Liver (tissue), 4 donors: ENCODE results near the gene SLITRK3. TPM values are rescaled to one million over a fixed set of nuclear protein-coding genes. Genes with fewer than 3 reads are reported as not detected.

ENCODE experiments used
- polyA plus RNA-seq, 2 donors: library from polyadenylated mRNA; stranded (reverse) in 1 of 2; unstranded in 1 of 2; fragments of 200-250 nt in 1 of 2; fragments of >200 nt in 1 of 2; fragmentation: Nextera tagmentation in 1 of 2; extraction: Ambion mirVana in 1 of 2; gene quantifications; one replicate each; pipeline versions ENCODE4 v1.2.1 to v1.2.3, GENCODE V29; 2013 to 2015
- total RNA-seq, 2 donors: library from RNA; depleted of rRNA; stranded (reverse); fragments of >200 nt; gene quantifications; one replicate each; pipeline ENCODE4 v1.2.3, GENCODE V29; 2014
- donor health status: healthy.
- donor health status: healthy.
- donor health status: healthy.

The SLITRK3 gene
- total and polyA plus RNA-seq, 4 donors, result 0.05 to 4.2 (median 1.9) TPM

Other genes with a start within 250 kb of the SLITRK3 start
- gene SI, start 117.9 kb downstream of the SLITRK3 start, total RNA-seq, result not detected
- not detected for gene SI, start 117.9 kb downstream of the SLITRK3 start, polyA plus RNA-seq